HG02938 (cell line): ENCODE measurements around the gene RAPSN.
A peak's percentile ranks its signal among the peaks of the same experiment; 100 is the strongest.

Source experiments
- ATAC-seq: cut with Tn5 transposase; IDR thresholded peaks from one replicate; pipeline ENCODE4 v1.9.1; 2021; ENCODE audit warnings: mild to moderate bottlenecking, moderate library complexity; ENCODE audit not compliant: unreplicated experiment

The RAPSN gene

GRCh38 chr11:47435687-47436086 is 13.2 kb downstream of the RAPSN start:
- ATAC-seq: no peak

GRCh38 chr11:47434011-47434786 is 14.7 kb downstream of the RAPSN start:
- no peak for ATAC-seq

- ATAC-seq: no peak
These were observed 15.8 kb downstream of the RAPSN start for GRCh38 chr11:47433157-47433556.

GRCh38 chr11:47431356-47432083 is 17.4 kb downstream of the RAPSN start:
- no peak for ATAC-seq

GRCh38 chr11:47430524-47430923 is 18.4 kb downstream of the RAPSN start:
- no peak for ATAC-seq

GRCh38 chr11:47426062-47426956 is 22.6 kb downstream of the RAPSN start, which contains the start of gene PSMC3:
Gene PSMC3, minus strand, starts transcription at chr11:47426439. Its CDS starts 160 bp downstream, at chr11:47426279.
- ATAC-seq: peak; percentile 88

GRCh38 chr11:47425611-47426010 is 23.3 kb downstream of the RAPSN start:
- no peak for ATAC-seq

GRCh38 chr11:47418454-47419259 is 30.3 kb downstream of the RAPSN start:
- ATAC-seq: no peak

- ATAC-seq: no peak
These were observed 31.2 kb downstream of the RAPSN start for GRCh38 chr11:47417712-47418111.

GRCh38 chr11:47415949-47416472 is 32.9 kb downstream of the RAPSN start:
- ATAC-seq: no peak

GRCh38 chr11:47415091-47415854 is 33.7 kb downstream of the RAPSN start:
- no peak for ATAC-seq

- ATAC-seq: no peak
These were observed 34.3 kb downstream of the RAPSN start for GRCh38 chr11:47414685-47415070.

GRCh38 chr11:47413908-47414684 is 34.8 kb downstream of the RAPSN start:
- no peak for ATAC-seq

GRCh38 chr11:47413351-47413750 is 35.6 kb downstream of the RAPSN start:
- ATAC-seq: no peak

- ATAC-seq: no peak
These were observed 36.8 kb downstream of the RAPSN start for GRCh38 chr11:47411884-47412746.

GRCh38 chr11:47410370-47411264 is 38.3 kb downstream of the RAPSN start:
- no peak for ATAC-seq
